Activated CD8-positive, alpha-beta memory T cell treated with anti-CD3 and anti-CD28 coated beads, Interleukin-2, amount 50 U/mL, for 24 hours (primary cell): ENCODE data around the gene KDM3A.

Experiments
- DNase-seq: peaks from one replicate; pipeline ENCODE4 v3.0.0-alpha.2; 2020; ENCODE audit errors: extremely low read depth

Gene KDM3A, protein sequence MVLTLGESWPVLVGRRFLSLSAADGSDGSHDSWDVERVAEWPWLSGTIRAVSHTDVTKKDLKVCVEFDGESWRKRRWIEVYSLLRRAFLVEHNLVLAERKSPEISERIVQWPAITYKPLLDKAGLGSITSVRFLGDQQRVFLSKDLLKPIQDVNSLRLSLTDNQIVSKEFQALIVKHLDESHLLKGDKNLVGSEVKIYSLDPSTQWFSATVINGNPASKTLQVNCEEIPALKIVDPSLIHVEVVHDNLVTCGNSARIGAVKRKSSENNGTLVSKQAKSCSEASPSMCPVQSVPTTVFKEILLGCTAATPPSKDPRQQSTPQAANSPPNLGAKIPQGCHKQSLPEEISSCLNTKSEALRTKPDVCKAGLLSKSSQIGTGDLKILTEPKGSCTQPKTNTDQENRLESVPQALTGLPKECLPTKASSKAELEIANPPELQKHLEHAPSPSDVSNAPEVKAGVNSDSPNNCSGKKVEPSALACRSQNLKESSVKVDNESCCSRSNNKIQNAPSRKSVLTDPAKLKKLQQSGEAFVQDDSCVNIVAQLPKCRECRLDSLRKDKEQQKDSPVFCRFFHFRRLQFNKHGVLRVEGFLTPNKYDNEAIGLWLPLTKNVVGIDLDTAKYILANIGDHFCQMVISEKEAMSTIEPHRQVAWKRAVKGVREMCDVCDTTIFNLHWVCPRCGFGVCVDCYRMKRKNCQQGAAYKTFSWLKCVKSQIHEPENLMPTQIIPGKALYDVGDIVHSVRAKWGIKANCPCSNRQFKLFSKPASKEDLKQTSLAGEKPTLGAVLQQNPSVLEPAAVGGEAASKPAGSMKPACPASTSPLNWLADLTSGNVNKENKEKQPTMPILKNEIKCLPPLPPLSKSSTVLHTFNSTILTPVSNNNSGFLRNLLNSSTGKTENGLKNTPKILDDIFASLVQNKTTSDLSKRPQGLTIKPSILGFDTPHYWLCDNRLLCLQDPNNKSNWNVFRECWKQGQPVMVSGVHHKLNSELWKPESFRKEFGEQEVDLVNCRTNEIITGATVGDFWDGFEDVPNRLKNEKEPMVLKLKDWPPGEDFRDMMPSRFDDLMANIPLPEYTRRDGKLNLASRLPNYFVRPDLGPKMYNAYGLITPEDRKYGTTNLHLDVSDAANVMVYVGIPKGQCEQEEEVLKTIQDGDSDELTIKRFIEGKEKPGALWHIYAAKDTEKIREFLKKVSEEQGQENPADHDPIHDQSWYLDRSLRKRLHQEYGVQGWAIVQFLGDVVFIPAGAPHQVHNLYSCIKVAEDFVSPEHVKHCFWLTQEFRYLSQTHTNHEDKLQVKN (N-terminal part only)

DNA sequence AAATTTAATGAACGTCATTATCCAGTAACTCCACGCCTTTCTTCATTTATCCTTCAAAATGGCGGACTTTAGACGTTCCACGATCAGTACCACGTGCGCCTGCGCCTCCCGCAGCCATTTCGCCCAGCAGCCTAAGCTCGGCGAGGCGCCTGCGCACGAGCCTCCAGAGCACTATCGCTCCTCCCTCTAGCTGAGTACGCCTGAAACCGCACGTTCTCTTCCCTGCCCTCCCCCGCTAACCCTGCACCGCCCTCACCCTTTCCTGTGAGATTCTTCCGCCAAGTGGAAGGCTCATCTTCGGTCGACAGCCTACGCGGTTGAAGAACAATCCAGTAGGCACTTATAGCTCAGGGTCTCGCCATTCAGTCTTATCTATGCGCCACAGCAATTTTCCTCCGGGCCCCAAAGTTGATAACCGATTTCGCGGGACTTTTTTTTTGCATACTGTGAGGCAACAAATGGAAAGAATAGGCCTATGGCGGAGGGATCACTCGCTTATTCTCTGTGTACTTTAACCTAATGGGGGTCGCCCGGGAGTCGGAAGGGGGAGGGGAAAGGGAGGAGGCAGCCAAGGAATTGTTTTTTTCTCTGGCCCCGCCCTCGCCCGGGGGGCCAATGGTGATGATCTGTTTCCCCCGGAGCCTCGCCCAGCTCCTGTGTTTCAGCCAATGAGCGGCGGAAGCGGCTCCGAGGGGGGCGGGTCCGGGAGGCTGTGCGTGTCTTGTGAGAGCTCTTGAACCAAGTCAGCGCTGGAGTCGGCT lies at the start of gene KDM3A:
KDM3A (plus strand) TSS at position 741 of the 761 bp plus-strand sequence. CDS start 677 bp downstream, outside the sequence.
- peak; percentile 98 for DNase-seq

DNA sequence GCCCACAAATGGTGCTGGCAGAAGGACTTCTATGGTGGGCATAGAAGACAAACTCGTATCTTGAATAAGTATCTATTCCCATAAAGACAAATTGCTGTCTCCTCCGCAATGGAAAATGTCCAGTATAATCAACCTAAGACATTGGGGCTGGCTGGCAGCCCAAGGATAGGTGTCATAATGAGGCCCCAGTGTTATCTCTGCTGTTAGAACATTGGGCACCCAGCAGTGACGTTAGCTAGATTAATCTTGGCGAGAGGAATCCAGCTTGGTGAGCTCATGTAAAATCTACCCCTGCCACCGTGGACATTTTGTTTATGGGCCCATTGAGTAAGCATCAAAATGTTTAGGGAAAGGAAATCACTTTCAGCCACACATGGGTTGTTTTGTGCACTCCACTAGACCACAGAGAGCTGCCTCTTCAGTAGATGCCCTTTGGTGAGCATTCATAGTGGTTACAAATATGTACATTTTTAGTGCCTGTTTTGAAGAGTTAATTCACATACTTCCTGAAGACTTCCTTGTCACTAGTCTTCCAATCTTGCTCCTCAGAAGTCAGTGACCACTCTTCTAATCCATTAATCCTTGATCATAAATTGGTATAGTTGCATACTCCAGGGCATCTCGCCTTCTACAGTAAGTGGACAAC lies 48.2 kb upstream of the KDM3A start:
- DNase-seq: no peak

DNA sequence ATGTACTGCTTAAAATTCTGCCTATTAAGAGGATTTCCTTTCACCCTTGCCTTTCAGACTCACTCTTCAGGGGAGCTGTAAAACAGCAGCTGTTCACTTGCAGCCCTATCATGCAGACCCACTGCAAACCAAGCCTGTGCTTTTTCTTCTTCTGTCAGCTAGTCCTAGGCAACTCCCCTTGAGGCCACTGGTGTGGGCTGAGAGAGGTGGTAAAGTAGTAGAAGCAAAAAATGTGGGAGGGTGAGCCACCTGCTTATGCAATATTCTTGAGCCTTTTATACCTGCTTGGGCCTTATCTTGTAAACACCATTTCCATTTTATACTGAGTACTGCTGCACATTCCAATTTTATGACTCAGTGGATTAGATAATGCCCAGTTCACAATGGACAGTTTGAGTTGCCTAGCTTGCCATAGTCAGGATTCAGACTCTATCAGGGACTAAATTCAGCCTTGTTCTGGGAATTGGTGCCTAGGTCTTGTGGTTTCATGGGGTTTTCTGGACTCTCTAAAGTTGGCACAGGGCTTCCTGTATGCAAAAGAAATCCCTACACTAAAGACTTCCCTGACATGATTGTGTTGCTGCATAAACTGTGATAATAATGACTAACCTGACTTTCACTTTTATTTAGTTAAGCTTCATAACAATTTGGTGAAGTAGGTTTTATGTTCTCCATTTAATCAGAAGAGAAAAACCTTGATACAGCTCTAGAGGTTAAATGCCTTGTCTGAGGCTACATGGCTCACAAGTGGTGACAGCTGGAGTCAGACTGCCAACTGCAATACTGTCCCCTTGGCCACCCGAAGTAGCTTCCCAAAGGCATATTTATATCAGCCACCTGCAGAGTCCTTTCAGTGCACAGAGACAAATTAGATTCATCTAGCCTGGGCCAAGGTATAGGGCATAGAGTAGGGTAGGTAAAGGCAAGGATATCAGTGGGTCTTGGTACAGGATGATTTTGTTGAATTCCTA lies 47.4 kb upstream of the KDM3A start:
- no peak for DNase-seq

- DNase-seq: no peak
Observed at GRCh38 chr2:86396291-86396785, 44.8 kb upstream of the KDM3A start.

DNA sequence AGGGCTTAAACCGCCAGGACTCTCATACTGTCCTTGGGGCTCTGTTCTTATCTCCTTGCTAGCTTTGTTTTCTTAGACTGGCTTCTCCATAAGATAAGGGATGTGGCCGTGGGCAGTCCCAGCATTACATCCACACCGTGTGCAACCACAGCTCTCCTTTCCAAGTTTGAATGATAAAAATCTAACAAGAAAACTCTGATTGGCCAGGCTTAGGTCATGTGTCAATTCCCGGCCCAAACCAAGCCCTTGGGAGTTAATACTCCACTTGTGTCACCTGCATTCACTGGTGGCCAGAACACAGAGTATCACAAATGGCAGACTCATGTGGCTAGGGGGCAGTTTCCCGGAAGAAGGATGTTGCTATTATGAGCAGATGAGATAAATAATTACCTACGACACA lies 43.2 kb upstream of the KDM3A start:
- no peak for DNase-seq

DNA sequence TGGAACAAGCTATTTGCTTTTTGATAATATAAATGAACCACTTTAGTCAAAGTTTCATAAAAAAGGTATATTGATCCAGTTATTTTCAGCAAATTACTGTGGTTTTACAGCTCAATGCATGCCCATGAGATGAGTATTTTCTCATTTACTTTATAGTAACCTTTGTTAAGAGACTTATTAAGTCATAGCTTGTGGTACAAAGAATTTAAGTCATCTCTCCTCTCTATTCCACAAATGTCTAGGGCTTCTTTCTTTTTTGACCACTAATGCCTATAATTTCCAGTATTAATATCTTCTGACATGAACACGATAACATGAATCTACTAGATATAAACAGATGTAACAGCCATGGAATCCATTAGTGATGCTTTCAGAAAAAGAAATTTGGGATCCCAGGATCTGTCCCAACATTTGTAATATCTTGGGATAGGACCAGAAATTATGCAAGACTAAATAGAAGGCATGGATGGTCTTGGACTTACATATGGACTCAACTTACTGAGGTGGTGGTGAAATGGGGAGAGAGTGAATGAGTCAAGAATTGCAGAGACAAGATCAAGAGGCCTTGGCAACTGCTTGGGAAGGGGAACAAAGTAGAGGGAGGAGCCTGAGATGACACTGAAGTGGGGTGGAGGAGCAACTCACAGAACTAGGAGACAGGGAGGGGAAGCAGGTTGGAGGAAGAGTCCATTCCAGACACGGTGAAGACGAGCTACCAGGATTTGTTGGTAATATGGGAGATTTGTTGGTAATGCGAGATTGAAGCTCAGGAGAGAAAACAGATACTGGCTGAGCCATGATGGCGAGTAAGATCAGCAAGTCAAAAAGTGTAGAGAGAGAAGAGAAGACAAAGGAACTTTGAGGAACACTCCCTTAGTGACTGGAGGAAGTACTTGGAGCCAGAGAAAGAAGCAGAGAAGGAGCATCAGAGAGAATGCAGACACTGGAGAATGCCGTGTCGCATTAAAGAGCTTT lies 42.4 kb upstream of the KDM3A start:
- no peak for DNase-seq

DNA sequence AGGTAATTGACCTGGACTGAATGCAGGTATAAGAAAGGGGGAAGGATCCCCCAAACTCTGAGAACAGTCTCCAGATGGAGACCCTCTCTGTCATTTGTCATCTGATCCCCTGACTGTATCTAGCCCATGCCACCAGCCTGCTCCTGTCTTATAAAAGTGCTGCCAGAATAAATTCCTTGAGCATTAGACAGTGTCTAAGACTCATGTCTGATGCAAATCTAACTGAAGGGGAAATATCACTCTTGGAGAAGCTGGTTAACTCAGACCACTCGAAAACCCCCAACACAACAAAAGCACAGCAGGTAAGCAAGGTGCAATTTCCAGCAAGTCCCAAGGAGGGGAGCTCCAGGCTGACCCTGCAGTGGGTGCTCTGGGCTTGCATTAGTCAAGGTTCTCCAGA lies 40.9 kb upstream of the KDM3A start:
- no peak for DNase-seq

DNA sequence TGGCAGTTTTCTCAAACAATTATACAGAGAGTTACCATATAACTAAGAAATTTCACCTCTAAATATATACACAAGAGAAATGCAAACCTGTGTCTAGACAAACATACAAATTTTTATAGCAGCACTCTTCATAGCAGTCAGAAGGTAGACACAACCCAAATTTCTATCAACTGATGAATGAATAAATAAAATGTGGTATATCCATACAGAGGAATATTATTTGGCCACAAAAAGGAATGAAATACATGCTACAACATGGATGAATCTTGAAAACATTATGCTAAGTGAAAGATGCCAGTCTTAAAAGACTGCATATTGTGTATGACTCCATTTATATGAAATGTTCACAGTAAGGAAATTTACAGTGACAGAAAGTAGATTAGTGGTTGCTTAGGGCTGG lies 30.6 kb upstream of the KDM3A start:
- DNase-seq: no peak

DNA sequence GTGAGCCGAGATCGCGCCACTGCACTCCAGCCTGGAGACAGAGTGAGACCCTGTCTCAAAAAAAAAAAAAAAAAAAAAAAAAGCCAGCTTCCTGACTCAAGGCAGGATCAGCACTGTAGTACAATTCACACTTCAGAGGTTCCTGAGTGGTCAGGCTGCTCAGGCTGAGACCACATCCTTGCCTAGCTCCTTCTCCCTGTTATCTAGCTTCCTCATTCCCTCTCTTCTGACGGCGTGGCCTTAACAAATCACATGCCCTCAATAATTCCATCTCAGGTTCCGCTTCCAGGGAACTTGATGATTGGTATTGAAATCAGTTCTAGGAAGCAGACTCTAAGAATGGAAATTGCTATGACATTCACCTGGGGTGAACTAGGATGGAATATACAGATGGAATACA lies 29.8 kb upstream of the KDM3A start:
- no peak for DNase-seq

DNA sequence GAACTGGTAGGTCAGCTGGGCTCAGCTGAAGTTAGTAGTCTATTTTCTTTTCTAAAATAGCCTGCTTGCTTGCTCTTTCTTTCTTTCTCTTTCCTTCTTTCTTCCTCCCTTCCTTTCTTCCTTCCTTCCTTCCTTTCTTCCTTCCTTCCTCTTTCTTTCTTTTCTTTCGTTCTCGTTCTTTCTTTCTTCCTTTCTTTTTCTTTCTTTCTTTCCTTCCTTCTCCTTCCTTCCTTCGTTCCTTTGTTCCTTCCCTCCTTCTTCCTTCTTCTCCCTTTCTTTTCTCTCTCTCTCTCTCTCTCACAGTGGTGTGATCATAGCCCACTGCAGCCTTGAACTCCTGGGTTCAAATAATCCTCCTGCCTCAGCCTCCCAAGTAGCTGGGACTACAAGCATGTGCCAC lies 29.2 kb upstream of the KDM3A start:
- DNase-seq: no peak

GRCh38 chr2:86413296-86414094 lies 27.7 kb upstream of the KDM3A start:
- no peak for DNase-seq

DNA sequence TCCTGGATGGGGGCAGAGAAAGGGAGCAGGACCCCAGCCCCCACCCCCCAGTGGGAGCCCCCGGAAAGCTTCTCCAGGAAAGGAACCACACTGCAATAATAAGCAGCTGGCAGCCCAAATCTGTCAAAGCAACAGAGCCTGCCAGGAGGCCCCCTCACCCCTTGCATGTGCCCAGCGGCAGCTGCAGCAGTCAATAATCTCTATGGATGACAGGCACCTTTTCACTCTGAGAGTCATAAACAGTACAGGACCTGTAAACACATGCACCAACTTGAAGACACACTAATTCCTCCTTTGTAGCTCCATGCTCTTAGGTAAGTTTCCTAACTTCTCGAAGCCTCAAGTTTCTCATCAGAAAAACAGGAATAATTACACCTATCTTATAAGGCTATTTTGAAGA lies 26.2 kb upstream of the KDM3A start:
- DNase-seq: no peak

GRCh38 chr2:86416146-86416545 lies 25.0 kb upstream of the KDM3A start:
- DNase-seq: no peak

- no peak for DNase-seq
Observed at GRCh38 chr2:86417961-86418360, 23.2 kb upstream of the KDM3A start.

DNA sequence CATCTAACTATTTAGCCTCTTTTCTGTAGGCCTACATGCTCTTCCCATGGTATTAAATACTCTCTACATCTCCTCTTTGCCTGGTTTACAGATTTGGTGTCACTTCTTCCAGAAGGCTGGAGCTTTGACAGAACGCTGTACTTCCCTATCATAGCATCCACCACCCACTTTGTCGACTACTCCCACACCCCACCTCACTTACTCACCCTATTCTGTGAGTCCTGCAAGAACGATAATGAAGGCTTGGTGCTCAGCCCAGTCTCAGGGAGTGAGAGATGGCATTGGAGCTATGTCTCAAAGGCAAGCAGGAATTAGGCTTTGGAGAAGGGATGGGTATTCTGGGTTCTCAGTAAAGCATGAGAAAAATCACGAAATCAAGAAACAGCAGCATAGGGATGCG lies 20.3 kb upstream of the KDM3A start:
- no peak for DNase-seq

GRCh38 chr2:86426271-86426670 lies 14.9 kb upstream of the KDM3A start:
- no peak for DNase-seq

- DNase-seq: no peak
Observed at GRCh38 chr2:86429335-86429734, 11.8 kb upstream of the KDM3A start.
